NCI-H82 treated with DMSO at 0.1 percent for 48 hours (cell line): ENCODE data around the gene NSMCE3.
"Not testable (repeated sequence)": the region's sequence is repeated elsewhere in the genome, so short reads cannot be mapped to it uniquely, and the experiment has no call there.

Experiments
- DNase-seq: peaks from one replicate; lab custom pipeline; 2025; ENCODE audit not compliant: unreplicated experiment; lab: John Stamatoyannopoulos, UW

Gene NSMCE3

GRCh38 chr15:29270169-29270955, 740 bp upstream of the NSMCE3 start:
- DNase-seq, result no peak

DNA sequence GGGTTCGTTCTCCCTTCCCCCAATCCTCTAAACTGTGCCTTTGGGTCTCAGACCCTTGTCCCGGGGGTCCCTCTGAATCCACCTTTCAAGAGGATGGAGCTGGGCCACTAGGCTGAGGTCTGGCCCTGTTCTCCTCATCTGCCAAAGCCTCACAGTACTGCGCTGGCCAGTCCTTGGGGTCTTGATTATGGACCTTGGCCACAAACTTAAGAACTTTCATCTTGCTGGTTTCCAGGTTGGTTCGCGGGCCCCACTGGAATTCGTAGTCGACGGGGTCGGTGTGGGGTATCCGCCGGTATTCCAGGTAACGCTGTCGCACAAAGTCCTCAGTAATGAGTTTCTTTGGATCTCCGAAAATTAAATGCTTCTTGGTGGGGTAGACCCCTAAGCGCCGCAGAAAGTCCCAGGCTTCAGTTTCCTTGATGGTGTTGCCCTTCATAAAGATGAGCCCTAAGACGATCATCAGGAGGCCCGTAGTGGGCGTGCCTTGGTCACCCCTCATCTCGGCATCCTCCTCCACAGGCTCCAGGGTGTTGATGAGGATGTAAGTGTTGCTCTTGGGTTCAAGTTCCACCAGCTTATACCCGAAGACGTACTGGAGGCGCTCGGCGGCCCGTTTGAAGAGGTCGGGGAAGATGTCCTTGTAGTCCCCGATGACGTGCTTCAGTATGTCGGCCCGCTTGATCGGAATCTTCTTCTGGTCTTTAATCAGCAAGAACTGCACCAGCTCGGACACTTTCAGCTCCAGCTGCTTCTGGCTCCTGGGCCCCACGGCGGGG, 727 bp downstream of the NSMCE3 start:
- DNase-seq, result no peak

GRCh38 chr15:29266052-29266582, 3.5 kb downstream of the NSMCE3 start:
- DNase-seq, result no peak

- no peak for DNase-seq
These were observed 6.3 kb downstream of the NSMCE3 start for GRCh38 chr15:29263289-29263688.

- DNase-seq, result no peak
These were observed 6.9 kb downstream of the NSMCE3 start for GRCh38 chr15:29262738-29263137.

DNA sequence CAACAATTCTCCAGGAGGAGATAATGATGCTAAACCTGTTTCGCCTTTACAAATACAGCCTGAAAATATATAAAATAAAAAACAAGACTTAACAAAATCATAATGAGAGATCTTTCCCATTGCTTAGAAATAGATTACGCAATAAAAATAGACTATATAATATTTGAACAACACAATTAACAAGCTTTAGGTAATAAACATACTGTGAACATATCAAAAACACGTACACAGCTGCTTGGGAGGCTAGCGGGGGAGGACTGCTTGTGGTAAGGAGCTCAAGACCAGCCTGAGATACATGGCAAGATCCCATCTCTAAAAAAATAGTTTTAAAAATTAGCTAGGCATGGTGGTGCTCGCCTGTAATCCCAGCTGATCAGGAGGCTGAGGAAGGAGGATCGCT, 8.7 kb downstream of the NSMCE3 start:
- no peak for DNase-seq

- no peak for DNase-seq
These were observed 10.4 kb downstream of the NSMCE3 start for GRCh38 chr15:29259233-29259632.

DNA sequence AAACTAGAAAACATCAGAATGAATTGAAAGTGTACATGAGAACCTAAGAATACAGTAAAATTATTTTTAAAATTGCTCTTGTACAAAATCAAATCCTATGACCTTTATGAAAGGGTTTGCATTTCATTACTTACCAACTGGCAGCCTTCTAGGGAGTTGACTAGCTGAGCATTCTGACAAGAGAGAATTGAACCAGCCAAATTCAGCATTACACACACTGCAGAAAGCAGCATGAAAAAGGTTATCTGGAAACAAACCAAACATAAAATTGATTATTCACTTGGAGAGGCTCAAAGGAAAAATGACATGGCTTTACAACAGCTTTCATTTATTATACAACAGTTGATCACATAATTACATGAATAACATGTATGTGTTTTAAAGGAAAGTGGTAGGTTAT, 17.4 kb downstream of the NSMCE3 start:
- no peak for DNase-seq

DNA sequence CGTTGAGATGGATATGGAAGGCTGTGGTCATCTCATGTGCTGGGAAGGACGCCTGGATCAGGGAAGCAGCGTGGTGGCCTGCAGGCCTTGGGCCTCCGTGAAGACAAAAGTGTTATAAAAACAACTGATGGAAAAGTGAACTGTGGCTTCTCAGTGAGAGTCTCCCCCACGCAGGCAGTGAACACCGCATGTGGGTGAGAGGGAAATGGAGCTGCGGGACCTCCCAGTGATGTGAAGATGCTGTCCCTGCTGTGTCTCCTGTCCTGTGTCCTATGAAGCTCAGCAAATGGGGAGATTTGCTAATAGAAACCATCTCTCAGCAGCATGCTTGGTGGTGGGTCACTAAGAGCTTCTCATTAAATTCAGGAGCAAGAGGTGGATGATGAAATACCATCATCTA, 25.1 kb downstream of the NSMCE3 start:
- DNase-seq, result no peak

DNA sequence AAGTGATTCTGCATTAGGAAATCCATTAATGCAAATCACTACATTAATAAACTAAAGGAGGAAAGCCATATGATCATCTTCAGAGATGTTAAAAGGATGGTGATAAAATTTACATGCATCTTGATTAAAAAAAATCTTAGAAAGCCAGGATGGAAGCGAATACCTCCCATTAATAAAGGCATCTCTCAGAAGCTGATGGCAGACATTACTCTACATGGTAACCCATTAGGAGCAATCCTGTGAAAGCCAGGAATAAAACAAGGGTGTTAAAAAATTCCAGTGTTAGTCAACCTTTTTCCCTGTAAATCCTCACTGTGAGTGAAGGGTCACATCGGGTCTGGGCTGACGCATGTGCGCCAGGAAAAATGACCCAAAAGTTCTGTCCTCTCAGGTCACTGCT, 25.5 kb downstream of the NSMCE3 start:
- no peak for DNase-seq

DNA sequence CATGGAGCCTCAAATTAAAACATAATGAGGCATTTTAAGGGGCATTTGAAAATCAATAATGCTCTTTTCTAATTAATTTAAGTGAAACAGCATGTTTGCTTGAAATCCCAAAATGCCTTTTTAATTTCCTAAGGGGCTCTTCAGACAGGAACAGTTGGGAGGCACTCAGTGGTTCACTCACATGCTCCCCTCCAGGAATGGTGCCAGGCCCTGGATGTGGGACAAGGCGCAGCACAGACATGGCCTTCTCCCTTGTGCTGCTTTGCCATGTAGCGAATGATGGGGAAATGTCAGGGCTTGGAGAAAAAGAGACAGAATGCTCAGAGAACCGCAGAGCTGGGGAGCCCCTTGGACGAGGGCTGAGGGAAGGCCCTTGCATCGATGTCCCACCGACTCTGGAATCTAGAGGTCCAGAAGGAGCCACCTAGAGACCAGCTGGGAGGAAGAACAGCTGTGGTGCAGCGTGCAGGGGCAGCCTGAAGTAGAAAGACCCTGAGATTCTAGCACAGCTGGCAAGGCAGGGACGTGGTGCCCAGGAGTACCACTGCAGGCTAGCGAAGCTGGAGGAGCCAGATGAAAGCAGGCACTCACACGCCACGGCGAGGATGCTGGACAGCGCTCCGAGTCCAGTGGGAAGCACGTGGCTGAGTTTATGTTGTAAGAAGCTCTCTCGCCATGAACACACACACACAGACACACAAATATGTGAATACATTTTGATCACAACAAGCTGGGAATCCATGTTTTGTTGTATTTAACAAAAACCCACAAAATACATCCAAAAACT, 27.0 kb downstream of the NSMCE3 start:
- DNase-seq, result no peak

GRCh38 chr15:29241207-29241606, 28.4 kb downstream of the NSMCE3 start:
- no peak for DNase-seq

DNA sequence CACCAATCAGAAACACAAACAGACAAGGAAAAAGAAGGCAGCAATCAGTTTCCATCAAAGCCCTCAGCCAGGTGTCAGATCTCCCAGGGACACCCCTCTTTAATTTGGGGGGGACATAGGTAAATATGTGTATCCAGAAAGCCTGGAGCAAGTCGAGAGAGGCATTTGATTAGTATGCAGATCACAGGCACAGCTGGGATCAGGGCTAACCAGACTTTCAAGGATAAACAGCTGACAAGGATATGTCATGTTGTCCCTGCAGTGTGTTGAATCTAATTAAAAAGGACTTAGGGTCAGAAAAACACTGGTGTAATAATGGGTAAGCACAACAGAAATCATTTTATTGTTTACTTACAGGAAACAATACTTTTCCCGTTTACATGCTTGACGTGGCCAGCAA, 30.2 kb downstream of the NSMCE3 start:
- no peak for DNase-seq

- no peak for DNase-seq
These were observed 36.1 kb downstream of the NSMCE3 start for GRCh38 chr15:29233566-29233965.

DNA sequence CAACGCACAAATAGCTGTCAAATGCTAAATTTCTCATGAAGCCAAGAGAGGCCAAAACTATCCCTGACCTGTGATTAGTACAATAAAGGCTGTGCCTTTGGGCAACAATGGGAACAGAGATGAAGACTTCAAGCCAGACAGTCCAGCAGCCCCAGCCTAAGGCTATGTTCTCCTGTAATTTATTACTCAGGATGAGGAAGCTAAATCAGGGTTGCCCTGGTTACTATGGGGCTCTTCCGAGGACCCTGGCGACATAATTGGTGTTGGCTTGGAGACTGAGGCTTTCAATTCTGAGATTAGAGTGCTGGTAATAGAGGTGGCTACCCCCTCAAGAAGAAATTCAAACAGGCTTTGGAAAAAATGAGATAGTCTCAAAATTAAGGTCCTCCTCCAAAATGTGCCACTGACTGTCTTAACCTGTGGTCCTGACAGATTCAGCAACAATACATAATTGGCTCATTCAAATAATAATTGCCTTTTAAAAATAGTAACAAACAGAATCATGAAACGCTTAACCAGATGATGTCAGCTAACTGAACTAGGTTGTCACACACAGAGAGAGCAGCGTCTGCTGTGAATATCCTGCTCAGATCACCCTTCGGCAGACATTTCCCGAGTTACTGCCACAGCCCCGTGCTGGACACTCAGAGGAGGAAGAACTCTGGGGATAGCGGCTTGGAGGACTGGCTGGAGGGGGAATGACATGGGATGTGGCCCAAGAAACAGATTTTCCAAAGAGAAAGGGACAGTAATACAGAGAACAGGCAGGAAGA, 43.0 kb downstream of the NSMCE3 start:
- no peak for DNase-seq

- DNase-seq, result no peak
These were observed 43.9 kb downstream of the NSMCE3 start for GRCh38 chr15:29225534-29226234.

DNA sequence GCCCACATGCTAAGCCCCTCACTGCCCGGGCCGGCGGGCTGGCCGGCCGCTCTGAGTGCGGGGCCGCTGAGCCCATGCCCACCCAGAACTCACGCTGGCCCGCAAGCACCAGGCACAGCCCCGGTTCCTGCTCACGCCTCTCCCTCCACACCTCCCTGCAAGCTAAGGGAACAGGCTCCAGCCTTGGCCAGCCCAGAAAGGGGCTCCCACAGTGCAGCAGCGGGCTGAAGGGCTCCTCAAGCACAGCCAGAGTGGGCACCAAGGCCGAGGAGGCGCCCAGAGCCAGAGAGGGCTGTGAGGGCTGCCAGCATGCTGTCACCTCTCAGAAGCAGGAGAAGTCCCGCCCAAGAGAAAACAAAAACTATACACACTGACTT, 44.6 kb downstream of the NSMCE3 start:
- not testable (repeated sequence) for DNase-seq

DNA sequence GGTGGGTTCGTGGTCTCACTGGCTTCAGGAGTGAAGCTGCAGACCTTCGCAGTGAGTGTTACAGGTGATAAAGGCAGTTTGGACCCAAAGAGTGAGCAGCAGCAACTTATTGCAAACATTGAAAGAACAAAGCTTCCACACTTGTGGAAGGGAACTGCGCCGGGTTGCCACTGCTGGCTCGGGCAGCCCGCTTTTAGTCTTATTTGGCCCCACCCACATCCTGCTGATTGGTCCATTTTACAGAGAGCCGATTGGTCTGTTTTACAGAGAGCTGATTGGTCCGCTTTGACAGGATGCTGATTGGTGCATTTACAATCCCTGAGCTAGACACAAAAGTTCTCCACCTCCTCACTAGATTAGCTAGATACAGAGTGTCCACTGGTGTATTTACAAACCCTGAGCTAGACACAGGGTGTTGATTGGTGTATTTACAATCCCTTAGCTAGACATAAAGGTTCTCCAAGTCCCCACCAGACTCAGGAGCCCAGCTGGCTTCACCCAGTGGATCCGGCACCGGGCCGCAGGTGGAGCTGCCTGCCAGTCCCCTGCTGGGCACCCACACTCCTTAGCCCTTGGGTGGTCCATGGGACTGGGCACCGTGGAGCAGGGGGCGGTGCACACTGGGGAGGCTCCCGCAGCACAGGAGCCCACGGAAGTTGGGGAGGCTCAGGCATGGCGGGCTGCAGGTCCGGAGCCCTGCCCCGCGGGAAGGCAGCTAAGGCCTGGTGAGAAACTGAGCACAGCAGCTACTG, 45.2 kb downstream of the NSMCE3 start:
- not testable (repeated sequence) for DNase-seq

DNA sequence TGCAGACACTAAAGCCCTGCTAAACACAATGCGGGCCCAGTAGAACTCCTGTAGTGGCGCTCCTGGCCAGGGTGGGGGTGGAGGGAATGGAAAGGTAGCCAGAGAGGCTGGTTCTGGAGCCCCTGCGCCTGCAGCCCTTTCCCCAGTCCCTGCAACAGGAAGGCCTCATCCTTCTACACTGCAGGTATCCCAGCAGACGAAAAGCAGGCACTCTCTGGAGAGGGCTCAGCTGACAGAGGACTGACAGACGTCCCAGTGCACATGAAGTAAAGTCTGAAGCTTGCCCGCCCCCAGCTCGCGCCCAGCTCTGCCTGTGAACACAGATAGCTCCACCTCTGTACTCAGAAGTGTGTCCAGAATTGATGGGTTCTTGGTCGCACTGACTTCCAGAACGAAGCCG, 46.0 kb downstream of the NSMCE3 start:
- no peak for DNase-seq
